ENCODE results near the gene RPL10A.

RPL10A gene

DNA sequence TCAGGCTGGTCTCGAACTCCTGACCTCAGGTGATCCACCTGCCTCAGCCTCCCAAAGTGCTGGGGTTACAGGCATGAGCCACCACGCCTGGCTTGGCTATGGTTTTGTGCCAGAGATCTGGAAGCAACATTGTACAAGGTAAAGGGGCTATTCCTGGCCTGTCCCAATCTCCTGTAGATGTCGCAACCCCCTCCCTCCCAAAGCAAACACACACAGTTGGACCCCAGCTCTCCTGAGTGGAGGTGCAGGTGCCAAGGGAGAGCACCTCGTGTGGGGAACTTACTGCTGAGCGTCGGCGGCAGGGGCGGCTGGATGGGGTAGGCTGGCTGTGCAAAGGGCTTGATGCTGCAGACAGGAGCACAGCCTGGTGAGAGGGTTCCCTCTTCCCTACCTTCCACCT, 8.8 kb downstream of the RPL10A start:
- no peak for DNase-seq

- peak; percentile 20 for DNase-seq
Measured at GRCh38 chr6:35477551-35478179, 9.5 kb downstream of the RPL10A start.

DNA sequence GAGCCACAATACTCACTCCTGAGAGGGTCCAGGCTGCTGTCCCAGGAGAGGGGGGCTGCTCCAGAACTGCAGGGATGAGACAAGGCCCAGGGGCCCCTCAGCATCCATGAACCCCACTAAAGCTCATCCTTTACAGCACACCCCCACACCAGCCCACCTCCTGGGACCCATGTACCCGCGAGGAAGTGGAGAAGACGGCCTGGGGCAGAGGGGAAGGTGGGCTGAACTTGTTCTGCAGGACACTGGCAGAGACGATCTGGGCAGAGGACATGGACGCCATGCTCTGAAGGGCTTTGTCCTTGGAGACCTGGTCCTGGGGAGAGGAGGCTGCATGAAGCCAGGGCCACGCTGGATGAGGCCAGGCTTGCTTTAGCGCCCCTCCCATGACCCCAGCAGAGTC, 10.1 kb downstream of the RPL10A start:
- no peak for DNase-seq

DNA sequence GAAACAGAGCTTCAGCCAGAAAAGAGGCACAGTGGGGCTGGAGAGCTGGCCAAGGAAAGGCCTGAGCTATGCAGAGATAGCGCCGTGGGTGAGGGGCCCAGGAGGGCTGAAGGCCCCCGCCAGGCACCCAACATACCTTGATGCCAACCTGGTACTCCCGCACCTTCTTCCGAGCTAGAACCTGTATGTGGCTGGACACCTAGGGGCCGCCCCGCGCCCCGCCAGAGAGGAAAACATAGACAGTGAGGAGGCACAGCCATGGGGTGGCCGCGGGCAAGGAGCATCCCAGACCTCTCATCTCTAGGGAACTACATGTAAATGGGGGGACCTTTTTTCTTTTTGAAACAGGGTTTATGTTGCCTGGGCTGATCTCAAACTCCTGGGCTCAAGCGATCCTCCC, 12.0 kb downstream of the RPL10A start:
- no peak for DNase-seq

DNA sequence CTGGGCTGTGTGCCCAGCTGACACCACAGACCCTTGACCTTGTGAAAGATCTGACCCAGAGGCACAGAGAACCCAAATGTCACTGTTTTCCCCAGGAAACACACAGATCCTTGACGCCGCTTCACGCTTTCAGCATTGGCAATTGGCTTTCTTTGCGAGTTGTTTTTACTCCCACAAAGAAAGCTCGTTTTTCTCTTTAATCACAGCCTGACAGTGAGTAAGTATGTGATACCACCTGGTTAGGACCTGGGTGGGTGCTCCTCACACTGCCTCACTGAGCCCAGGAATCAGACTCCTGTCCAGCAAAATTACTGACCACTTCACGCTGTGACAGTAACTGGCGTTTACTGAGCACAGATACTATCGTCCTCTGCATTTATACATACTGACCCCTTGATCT, 13.0 kb downstream of the RPL10A start:
- DNase-seq: no peak

GRCh38 chr6:35483062-35483461, 14.9 kb downstream of the RPL10A start:
- DNase-seq: no peak

DNA sequence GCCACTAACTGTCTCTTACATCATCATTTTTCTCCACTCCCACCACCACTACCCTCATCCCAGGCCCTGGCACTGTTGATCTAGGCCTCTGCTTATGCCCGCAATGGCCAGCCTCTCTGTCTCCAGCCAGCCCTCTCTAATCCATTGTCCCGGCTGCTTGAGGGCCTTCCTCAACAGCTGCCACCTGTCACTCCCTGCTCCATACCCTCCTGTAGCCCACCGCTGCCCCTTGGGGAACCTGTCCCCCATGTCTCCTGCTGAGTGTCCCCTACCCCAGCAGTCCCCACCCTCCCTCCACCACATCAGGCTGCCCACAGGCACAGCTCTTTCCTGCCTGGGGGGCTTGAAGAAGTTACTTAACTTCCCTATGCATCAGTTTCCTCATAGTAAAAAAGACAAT, 15.3 kb downstream of the RPL10A start:
- no peak for DNase-seq

DNA sequence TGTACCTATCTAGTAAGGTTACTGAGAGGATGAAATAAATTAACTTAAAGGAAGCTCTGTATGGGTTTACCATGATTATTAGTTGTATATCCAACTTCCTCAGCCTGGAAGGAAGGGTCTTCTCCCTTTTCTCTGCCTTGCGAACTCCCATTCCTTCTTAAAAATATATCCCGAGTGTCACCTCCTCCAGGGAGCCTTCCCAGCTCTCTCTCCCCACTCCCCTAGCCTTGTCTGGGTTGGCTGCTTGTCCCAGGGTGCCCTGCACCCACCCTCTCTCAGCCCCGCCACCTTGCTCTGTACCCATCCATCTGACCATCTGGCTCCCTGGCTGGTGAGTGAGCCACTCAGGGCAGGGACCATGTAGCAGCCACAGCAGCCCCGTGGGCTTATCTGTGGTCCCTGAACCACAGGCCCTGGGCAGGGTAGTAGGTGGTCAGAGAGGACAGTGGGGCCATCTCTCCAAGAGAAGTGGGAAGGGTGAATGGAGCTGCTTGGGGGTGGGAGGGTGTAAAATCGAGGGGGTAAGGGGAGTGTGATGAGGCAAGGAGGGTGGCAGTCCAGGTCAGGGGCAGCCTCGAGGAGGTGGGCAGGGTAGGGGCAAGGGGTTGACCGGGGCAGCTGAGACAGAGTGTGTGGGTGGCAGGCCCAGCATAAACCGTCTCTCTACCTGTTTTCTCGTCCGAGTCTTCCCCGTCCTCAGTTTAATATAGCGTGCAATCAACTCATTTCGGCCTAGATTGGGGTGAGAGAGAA, 15.9 kb downstream of the RPL10A start:
- no peak for DNase-seq

GRCh38 chr6:35484921-35485392, 16.8 kb downstream of the RPL10A start:
- DNase-seq: no peak

GRCh38 chr6:35485402-35485877, 17.2 kb downstream of the RPL10A start:
- no peak for DNase-seq

DNA sequence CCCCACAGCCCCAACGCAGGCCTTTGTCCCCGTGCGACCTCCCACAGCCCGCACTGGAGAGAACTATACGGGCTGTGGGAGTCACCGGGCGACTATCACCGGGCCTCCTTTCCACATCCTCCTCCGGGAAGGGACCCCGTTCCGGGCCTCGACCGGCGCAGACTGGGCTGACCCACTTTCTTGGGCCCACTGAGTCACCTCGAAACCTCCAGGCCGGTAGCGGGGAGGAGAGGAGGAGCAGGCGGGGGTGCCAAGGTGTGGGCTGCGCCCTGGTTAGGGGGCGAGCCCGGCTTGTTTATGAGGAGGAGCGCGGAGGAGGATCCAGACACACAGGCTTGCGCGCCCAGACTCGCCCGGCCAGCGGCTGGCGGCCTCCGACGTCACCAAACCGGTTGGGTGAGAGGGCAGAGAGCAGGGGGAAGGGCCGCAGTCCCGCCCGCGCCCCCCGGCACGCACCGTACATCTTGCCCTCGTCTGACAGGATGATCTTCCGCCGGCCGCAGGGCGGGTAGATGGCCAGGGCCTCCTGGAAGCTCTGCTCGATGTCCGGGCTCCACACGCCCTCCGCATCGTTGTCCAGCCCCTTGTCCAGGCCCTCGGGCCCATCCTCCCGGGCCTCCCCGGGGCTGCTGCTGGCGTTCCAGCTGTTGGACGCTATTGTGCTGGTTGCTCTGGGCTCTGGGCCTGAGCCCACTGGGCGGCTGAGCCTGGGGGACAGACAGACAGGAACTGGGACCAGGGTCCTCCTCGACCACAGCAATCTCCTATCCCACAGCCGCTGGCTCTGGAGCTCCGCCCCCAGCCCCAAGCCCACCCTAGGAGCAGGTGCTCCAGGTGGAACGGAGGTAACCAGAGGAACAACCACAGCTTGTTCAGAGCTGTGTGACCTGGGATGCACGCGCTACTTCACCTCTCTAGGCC, 18.1 kb downstream of the RPL10A start:
- no peak for DNase-seq

DNA sequence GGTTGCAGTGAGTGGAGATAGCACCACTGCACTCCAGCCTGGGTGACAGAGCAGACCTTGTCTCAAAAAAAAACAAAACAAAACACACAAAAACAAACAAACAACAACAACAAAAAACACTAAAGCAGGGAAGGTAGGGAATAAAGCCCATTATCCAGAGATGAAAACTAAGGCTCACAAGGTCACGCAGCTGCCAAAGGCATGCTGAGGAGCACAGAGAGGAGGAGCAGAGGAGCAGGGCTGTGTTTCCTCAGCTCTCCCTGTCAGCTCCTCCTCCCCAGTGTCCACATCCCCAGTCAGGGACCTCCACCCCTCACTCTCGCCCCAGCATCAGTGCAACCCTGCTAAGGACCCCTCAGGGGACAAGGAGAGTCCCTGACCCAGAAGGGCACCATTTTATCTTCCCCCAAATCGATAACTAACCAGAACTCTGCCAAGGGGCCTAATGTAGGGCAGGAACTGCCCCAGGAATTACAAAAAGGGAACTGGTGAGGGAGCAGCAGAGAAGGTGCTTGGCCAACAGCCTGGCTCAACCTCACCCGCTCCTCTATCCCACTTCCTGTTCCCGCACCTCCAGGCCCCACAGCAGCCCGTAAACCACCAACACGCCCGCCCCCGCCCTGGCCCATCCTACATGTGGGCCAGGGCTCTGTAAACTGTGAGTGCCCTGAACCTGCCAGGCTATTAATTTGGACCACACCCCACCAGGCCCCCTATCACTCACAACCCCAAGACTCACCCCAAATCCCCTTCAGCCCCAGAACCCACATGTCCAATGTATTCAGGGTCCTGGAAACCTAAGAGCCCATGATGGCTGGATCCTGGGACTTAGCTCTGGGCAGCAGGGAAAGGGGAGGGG, 19.7 kb downstream of the RPL10A start:
- DNase-seq: no peak

GRCh38 chr6:35488517-35488862, 20.3 kb downstream of the RPL10A start:
- DNase-seq: no peak

DNA sequence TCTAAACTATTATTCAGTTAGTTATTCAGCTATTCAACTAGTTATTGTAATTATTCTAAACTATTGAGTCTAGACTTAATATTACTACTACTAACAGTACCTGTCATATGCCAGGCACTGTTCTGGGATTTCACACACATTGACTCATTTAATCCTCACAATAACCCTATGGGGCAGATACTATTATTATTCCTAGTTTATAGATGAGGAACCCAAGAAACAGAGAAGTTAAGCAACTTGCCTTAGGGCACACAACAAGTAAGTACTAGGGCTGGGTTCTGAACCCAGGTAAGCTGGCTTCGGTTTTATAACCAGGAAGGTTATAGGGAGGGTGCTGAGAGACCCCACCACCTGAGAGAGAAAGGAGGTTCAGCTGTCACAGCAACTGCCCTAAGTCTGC, 20.9 kb downstream of the RPL10A start:
- DNase-seq: peak; percentile 8

DNA sequence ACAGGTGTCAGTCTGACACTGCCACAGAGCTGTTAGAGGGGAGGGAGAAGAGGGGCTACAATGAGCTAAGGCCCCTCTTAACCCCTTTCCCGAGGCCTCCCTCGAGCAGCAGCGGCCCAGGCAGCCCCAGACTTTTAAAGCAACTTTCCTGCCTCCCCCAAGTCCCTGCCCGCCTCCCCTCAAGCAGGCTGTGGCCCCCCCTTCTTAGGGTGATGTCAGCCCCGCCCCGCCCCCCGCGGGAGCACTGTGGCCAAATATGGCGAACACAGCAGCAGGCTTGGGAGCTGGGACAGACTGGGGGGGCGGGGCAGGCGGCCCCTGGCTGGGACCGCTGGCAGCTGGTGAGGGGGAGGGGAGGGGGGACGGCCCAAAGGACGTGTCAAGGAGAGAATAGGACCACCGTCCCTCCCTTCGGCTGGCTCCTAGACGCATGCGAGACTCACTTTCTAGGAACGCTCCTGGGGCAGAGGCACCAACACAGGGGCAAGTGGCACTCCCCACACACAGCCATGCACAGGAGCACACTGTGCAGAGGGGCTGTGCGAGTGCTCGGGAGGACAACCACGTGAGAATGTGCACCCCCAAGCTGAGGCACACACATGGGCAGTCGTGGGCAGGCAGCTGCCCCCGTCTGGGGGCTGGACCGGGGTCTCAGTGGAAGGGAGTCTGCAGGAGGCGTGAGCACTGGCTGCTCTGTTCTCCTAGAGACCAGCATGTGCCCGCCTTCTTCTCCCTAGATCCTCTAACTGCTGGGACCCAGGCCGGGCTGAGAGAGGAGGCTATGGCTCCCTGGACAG, 22.0 kb downstream of the RPL10A start:
- DNase-seq: no peak

DNA sequence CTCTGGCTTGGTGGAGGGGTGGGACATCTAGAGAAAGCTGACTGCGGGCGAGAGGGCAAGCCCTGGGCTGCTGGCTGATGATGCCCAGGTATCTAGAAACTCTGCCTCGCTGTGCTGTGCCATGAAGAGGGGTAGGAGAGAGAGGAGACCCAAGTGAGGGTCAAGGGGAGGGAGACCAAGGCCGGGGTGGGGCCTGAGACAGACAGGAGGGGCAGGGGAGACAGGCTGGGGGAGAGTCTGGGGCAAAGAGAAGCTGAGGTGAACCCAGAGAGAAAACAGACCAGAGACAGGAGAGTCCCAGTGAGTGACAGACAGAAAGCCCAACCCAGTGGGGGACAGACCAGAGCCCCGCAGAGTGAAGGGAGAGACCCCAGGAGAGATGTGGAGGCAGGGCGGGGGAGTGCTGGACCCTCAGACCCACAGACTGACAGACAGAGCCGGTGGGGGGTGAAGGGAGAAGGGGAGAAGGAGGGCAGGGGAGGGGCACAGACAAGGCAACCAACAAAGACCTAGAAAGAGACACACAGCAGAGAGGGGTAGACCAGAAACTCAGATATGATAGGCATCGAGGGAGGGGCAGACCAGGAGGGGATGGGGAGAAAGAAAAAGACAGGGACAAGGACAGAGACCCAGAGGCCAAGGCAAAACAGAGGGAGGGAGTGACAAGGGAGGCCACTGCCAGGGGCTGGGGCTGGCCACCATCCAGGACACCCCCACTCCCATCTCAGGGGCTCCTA, 22.8 kb downstream of the RPL10A start:
- no peak for DNase-seq

DNA sequence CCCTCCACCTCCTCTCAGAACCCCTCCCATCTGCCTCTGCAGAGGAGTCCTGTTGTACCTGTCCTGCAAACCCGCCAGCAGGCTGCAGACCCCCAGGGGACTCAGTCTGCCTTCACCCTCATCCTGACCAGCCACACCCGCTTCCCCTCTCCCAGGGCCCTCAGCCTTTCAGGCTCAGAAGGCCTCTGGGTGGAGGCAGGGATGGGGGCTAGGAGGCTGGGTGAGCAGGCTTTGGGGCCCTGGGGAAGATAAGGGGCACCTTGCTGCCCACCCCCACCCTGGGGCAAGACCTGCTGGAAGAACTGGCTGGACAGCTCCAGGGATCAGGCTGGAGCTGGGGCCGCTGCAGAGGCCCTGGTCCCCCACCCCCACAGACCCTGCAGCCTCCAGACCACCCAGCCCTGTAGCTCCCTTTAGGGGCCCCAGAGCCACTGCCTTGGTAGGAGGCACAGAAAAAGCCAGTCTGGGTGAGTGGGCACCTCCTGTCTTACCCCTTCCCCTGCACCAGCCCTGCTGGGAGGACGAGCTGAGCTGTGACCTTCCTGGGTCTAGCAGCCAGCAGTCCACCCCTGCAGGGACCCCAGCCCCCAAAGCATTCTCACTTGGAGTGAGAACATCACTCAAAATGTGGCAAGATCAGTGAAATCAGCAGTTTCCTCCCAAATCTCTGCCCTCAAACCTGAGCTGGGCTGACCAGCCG, 23.5 kb downstream of the RPL10A start:
- DNase-seq: no peak

GRCh38 chr6:35492258-35492973, 24.2 kb downstream of the RPL10A start:
- no peak for DNase-seq

- DNase-seq: no peak
Measured at GRCh38 chr6:35492974-35493284, 24.7 kb downstream of the RPL10A start.
